Motor neuron (in vitro differentiated cells): ENCODE results near the gene SPRED2. TPM values are rescaled to one million over a fixed set of nuclear protein-coding genes. Genes with fewer than 3 reads are reported as not detected.
A peak's percentile ranks its signal among the peaks of the same experiment; 100 is the strongest.

ENCODE experiments used
- ATAC-seq, 8 experiments: fragments of 200-7000 bp; cut with Tn5 transposase; replicated peaks in 6 of 8; 2 replicates each; pipeline ENCODE4 v1.8.0; 2021; ENCODE audit warnings: mild to moderate bottlenecking in 8 of 8, moderate library complexity in 8 of 8
- H3K27ac ChIP-seq, 2 donors: fragments of 250-450 bp; sonication (Bioruptor Pico); 2 replicates each; pipeline ENCODE4 v1.9.0; 2021; ENCODE audit warnings: antibody characterized with exemption in 2 of 2, mild to moderate bottlenecking in 2 of 2, moderate library complexity in 1 of 2
- H3K4me1 ChIP-seq, 2 donors: fragments of 250-450 bp; sonication (Bioruptor Pico); replicated peaks in 1 of 2; 2 replicates each; pipeline ENCODE4 v1.6.1; 2021; ENCODE audit warnings: antibody characterized with exemption in 2 of 2, mild to moderate bottlenecking in 2 of 2, moderate library complexity in 1 of 2
- H3K4me3 ChIP-seq, 5 donors: fragments of 250-450 bp; sonication (Bioruptor Pico); 2 replicates each; pipeline ENCODE4 v1.9.0; 2021; ENCODE audit warnings: antibody characterized with exemption in 5 of 5, mild to moderate bottlenecking in 5 of 5, moderate library complexity in 4 of 5
- WGBS, 10 experiments: fragments of 450-650 bp; shearing (Covaris generic); methylation state at CpG; one replicate each; pipeline ENCODE4 v1.0.0; 2022; 5-methylcytosine and 5-hydroxymethylcytosine counted together
- in situ Hi-C, 9 experiments: fragments of 400-800 bp; cut with MboI; loops; one replicate each; pipeline ENCODE4 v1.15.0; 2021; ENCODE audit warnings: low sequenced_read_pairs in 9 of 9, low pct_unique_long_range_greater_than_20kb in 2 of 9; ENCODE audit not compliant: unreplicated experiment in 9 of 9
- total RNA-seq, 8 experiments: library from RNA; unstranded; fragments of 300-600 nt; gene quantifications; 2 replicates each; pipeline versions ENCODE4 v1.2.3 to v1.2.4, GENCODE V29; 2022

Gene SPRED2
- total RNA-seq, 8 experiments from 2014 or later, result 8.9 to 38.3 (median 15.5) TPM

- ATAC-seq, result no peak
- in situ Hi-C loops, result no loop called here
- WGBS, 10 experiments, result 64 to 100% (median 89%) methylated on average over 3 to 6 of the region's 6 CpGs; no CpG with 5 or more reads in 1 of the 10 experiments
- Histone ChIP-seq H3K4me1 (no peaks in the 10 kb centered on the region), H3K4me3 (no peak overlapping the region), H3K27ac (no peak overlapping the region)
These were observed 121.3 kb downstream of the SPRED2 start for GRCh38 chr2:65311049-65311448.

- in situ Hi-C loops, result no loop called here
- Histone ChIP-seq H3K4me1 (no peaks in the 10 kb centered on the region), H3K27ac (no peak overlapping the region), H3K4me3 (no peak overlapping the region)
- 78 to 100% (median 85%) methylated on average over 1 to 6 of the region's 8 CpGs; no CpG with 5 or more reads in 2 of the 10 experiments for WGBS, 10 experiments
- ATAC-seq, result no peak
These were observed 122.7 kb downstream of the SPRED2 start for GRCh38 chr2:65309699-65310098.

GRCh38 chr2:65305934-65306333 lies 126.5 kb downstream of the SPRED2 start:
- ATAC-seq, result peak in 3 of 8 experiments; percentile 71 to 89 (median 87)
- in situ Hi-C loops, result no loop called here
- peaks cover 9% of the 10 kb centered on the region in 2 donors for H3K4me1 ChIP-seq
- H3K4me3 ChIP-seq, result no peak overlapping the region
- 48 to 100% (median 80%) methylated on average over 1 to 2 of the region's 2 CpGs; no CpG with 5 or more reads in 1 of the 10 experiments for WGBS, 10 experiments
- no peak overlapping the region for H3K27ac ChIP-seq

GRCh38 chr2:65300761-65301711 lies 131.4 kb downstream of the SPRED2 start:
- H3K4me3 ChIP-seq, result no peak overlapping the region
- 1 to 29% (median 13%) methylated on average over 2 to 17 of the region's 20 CpGs; no CpG with 5 or more reads in 1 of the 10 experiments for WGBS, 10 experiments
- ATAC-seq, result peak; percentile 44 to 95 (median 85)
- H3K27ac ChIP-seq, result no peak overlapping the region
- H3K4me1 ChIP-seq, result peaks cover 19 to 23% of the 10 kb centered on the region in 2 donors
- in situ Hi-C loops, result no loop called here

GRCh38 chr2:65300134-65300760 lies 132.2 kb downstream of the SPRED2 start:
- no peak overlapping the region for H3K4me3 ChIP-seq
- ATAC-seq, result peak in 4 of 8 experiments; percentile 9 to 73 (median 35)
- in situ Hi-C loops, result no loop called here
- 0 to 82% (median 36%) methylated on average over 1 to 4 of the region's 16 CpGs; no CpG with 5 or more reads in 2 of the 10 experiments for WGBS, 10 experiments
- H3K27ac ChIP-seq, result no peak overlapping the region
- H3K4me1 ChIP-seq, result peaks cover 19 to 23% of the 10 kb centered on the region in 2 donors

GRCh38 chr2:65299246-65299645 lies 133.2 kb downstream of the SPRED2 start:
- WGBS, 10 experiments, result 33 to 100% (median 77%) methylated on average over 1 to 5 of the region's 7 CpGs; no CpG with 5 or more reads in 4 of the 10 experiments
- H3K4me1 ChIP-seq, result peaks cover 19 to 27% of the 10 kb centered on the region in 2 donors
- ATAC-seq, result no peak
- H3K27ac ChIP-seq, result no peak overlapping the region
- in situ Hi-C loops, result loop anchor here in 2 of 9 experiments (25.0 kb wide), 2 partner anchors 138 to 263 kb away; partner anchors contain the start of gene SPRED2 (in 1 of the 2)
- H3K4me3 ChIP-seq, result no peak overlapping the region

- in situ Hi-C loops, result loop anchor here in 2 of 9 experiments (25.0 kb wide), 2 partner anchors 139 to 264 kb away; partner anchors contain the start of gene SPRED2 (in 1 of the 2)
- peaks cover 19 to 32% of the 10 kb centered on the region in 2 donors for H3K4me1 ChIP-seq
- 71 to 100% (median 87%) methylated on average over 1 to 4 of the region's 5 CpGs; no CpG with 5 or more reads in 6 of the 10 experiments for WGBS, 10 experiments
- no peak overlapping the region for H3K27ac ChIP-seq
- H3K4me3 ChIP-seq, result no peak overlapping the region
- ATAC-seq, result no peak
These were observed 134.3 kb downstream of the SPRED2 start for GRCh38 chr2:65298089-65298488.

- in situ Hi-C loops, result loop anchor here in 2 of 9 experiments (25.0 kb wide), 2 partner anchors 140 to 265 kb away; partner anchors contain the start of gene SPRED2 (in 1 of the 2)
- no peak for ATAC-seq
- H3K4me1 ChIP-seq, result peaks cover 19 to 33% of the 10 kb centered on the region in 2 donors
- 45 to 100% (median 95%) methylated on average over 1 to 9 of the region's 9 CpGs for whole genome bisulfite sequencing, 10 experiments
- H3K27ac ChIP-seq, result no peak overlapping the region
- H3K4me3 ChIP-seq, result no peak overlapping the region
These were observed 134.9 kb downstream of the SPRED2 start for GRCh38 chr2:65297544-65297943.

GRCh38 chr2:65296971-65297370 lies 135.4 kb downstream of the SPRED2 start:
- in situ Hi-C loops, result loop anchor here in 2 of 9 experiments (25.0 kb wide), 2 partner anchors 140 to 265 kb away; partner anchors contain the start of gene SPRED2 (in 1 of the 2)
- H3K4me1 ChIP-seq, result peaks cover 19 to 37% of the 10 kb centered on the region in 2 donors
- H3K4me3 ChIP-seq, result no peak overlapping the region
- WGBS, 10 experiments, result 80 to 100% (median 91%) methylated on average over 1 to 7 of the region's 7 CpGs; no CpG with 5 or more reads in 2 of the 10 experiments
- H3K27ac ChIP-seq, result no peak overlapping the region
- ATAC-seq, result no peak

GRCh38 chr2:65294701-65295100 lies 137.7 kb downstream of the SPRED2 start:
- in situ Hi-C loops, result loop anchor here in 2 of 9 experiments (25.0 kb wide), 2 partner anchors 143 to 268 kb away; partner anchors contain the start of gene SPRED2 (in 1 of the 2)
- Histone ChIP-seq H3K27ac (no peak overlapping the region), H3K4me1 (peaks cover 0 to 16% of the 10 kb centered on the region in 2 donors), H3K4me3 (no peak overlapping the region)
- peak in 1 of 8 experiments; percentile 16 for ATAC-seq
- WGBS, 10 experiments, result 20 to 94% (median 66%) methylated on average over 1 to 6 of the region's 6 CpGs

- in situ Hi-C loops, result loop anchor here in 2 of 9 experiments (25.0 kb wide), 2 partner anchors 143 to 268 kb away; partner anchors contain the start of gene SPRED2 (in 1 of the 2)
- H3K27ac ChIP-seq, result no peak overlapping the region
- ATAC-seq, result no peak
- peaks cover 0 to 14% of the 10 kb centered on the region in 2 donors for H3K4me1 ChIP-seq
- no peak overlapping the region for H3K4me3 ChIP-seq
- WGBS, 10 experiments, result 60 to 100% (median 79%) methylated on average over 1 to 6 of the region's 6 CpGs; no CpG with 5 or more reads in 4 of the 10 experiments
These were observed 138.3 kb downstream of the SPRED2 start for GRCh38 chr2:65294136-65294535.

GRCh38 chr2:65293376-65293775 lies 139.0 kb downstream of the SPRED2 start:
- in situ Hi-C loops, result loop anchor here in 2 of 9 experiments (25.0 kb wide), 2 partner anchors 144 to 269 kb away; partner anchors contain the start of gene SPRED2 (in 1 of the 2)
- ATAC-seq, result peak in 2 of 8 experiments; percentile 17 to 36
- H3K4me1 ChIP-seq, result peaks cover 0 to 14% of the 10 kb centered on the region in 2 donors
- no peak overlapping the region for H3K27ac ChIP-seq
- no peak overlapping the region for H3K4me3 ChIP-seq
- WGBS, 10 experiments, result 57 to 100% (median 80%) methylated on average over 1 to 2 of the region's 5 CpGs; no CpG with 5 or more reads in 5 of the 10 experiments
